ENCODE data around the gene COP1. TPM values are rescaled to one million over a fixed set of nuclear protein-coding genes. Genes with fewer than 3 reads are reported as not detected.

COP1 gene
- polyA plus RNA-seq, 2 of the 4 experiments (the other 2 are of a cell fraction): 21.9 to 42.0 TPM

- no peak for ATAC-seq
Measured at GRCh38 chr1:175944591-175944990, 262.5 kb downstream of the COP1 start.

More at GRCh38 chr1:175944591-175944990, 262.5 kb downstream of the COP1 start:
- POLR2A ChIA-PET: no interaction called here
- Histone ChIP-seq H3K4me2 (no peak overlapping the region), H3K27ac (no peak overlapping the region), H3K4me1 (no peaks in the 10 kb centered on the region), H3K4me3 (no peak overlapping the region), H3K9me3 (no peaks in the 10 kb centered on the region)
- DNase-seq (ENCODE audit: low read depth in 1 of 2, low spot score in 1 of 2): no peak
- CTCF ChIA-PET: no interaction called here
- no peak for FAIRE-seq
- WGBS (ENCODE audit: missing lambda C conversion rate): 91% methylated on average over 2 of the region's 2 CpGs
- TF ChIP-seq HOXA7 (CRISPR knock-in tag; IDR thresholded peaks at IDR 0.05) (no peak), HMGXB4 (CRISPR knock-in tag; IDR thresholded peaks at IDR 0.05; ENCODE audit: borderline replicate concordance) (no peak), CHD2 (IDR thresholded peaks at IDR 0.05; ENCODE audit: low read length, partially characterized antibody) (no peak), RFX5 (IDR thresholded peaks at IDR 0.05) (no peak), HES2 (IDR thresholded peaks at IDR 0.05) (no peak), RAD21 (conservative IDR thresholded peaks at IDR 0.05 in 1 of 2, IDR thresholded peaks at IDR 0.05 in 1 of 2) (no peak), HOXB13 (CRISPR knock-in tag; IDR thresholded peaks at IDR 0.05; ENCODE audit: low read depth) (no peak), FOSL2 (IDR thresholded peaks at IDR 0.05) (no peak), FOSL2 (CRISPR knock-in tag; IDR thresholded peaks at IDR 0.05) (no peak), CEBPB (IDR thresholded peaks at IDR 0.05) (no peak), NR3C1 (IDR thresholded peaks at IDR 0.05) (no peak), GATA3 (IDR thresholded peaks at IDR 0.05; ENCODE audit: borderline replicate concordance) (no peak), HEYL (CRISPR knock-in tag; IDR thresholded peaks at IDR 0.05) (no peak), JUNB (IDR thresholded peaks at IDR 0.05) (no peak), CBX2 (IDR thresholded peaks at IDR 0.05; ENCODE audit: borderline replicate concordance, low read depth) (no peak), BCL3 (IDR thresholded peaks at IDR 0.05) (no peak), TFCP2L1 (CRISPR knock-in tag; IDR thresholded peaks at IDR 0.05) (no peak), USF2 (IDR thresholded peaks at IDR 0.05) (no peak), ELK1 (IDR thresholded peaks at IDR 0.05; ENCODE audit: low read depth, low read length) (no peak), REST (IDR thresholded peaks at IDR 0.05) (no peak)

Measured in A549 (cell line).